Fibroblast of peridontal ligament (primary cell): ENCODE measurements around the gene PTGES3L.
A peak's percentile ranks its signal among the peaks of the same experiment; 100 is the strongest.

Source experiments
- DNase-seq: peaks from one replicate; pipeline ENCODE4 v3.0.0-alpha.2; 2010; ENCODE audit errors: extremely low read depth

The PTGES3L gene

DNA sequence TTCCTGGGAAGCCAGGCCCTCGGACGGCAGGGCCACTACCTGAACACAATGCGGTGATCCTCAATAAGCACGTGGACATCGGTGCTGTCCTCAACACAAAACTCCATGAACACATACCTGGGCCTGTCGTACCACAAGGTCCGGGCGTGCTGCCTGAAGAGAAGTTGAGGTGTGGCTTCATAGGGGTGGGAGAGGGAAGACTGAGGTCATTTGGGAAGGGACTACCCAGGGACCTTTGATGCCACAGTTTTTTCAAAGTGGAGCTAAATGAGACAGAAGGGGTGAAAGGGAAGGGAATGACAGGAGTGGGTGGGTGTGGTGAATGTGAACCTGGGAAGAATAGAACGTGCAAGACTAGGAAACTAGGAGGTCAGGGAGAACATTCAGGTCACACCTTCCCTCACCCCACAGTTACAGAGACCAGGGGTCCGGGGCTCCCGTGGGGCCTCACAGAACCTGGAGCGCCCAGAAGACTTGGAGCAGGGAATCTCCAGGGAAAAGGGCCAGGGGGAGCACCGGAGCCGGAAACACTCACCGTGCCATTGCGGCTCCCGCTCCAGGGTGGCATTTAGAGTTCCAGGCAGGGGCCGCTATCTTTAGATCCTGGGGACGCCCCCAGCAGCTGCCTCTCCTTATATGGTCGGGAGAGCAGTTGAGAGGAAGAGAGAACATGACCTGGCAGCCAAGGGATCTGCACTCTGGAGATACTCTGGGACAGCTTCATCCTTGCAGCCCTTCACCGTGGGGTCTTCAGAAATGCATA, at the start of gene PTGES3L:
TSS of gene PTGES3L (minus strand) at position 570 of the 763 bp plus-strand sequence. CDS start at position 543, 27 bp downstream.
- no peak for DNase-seq

DNA sequence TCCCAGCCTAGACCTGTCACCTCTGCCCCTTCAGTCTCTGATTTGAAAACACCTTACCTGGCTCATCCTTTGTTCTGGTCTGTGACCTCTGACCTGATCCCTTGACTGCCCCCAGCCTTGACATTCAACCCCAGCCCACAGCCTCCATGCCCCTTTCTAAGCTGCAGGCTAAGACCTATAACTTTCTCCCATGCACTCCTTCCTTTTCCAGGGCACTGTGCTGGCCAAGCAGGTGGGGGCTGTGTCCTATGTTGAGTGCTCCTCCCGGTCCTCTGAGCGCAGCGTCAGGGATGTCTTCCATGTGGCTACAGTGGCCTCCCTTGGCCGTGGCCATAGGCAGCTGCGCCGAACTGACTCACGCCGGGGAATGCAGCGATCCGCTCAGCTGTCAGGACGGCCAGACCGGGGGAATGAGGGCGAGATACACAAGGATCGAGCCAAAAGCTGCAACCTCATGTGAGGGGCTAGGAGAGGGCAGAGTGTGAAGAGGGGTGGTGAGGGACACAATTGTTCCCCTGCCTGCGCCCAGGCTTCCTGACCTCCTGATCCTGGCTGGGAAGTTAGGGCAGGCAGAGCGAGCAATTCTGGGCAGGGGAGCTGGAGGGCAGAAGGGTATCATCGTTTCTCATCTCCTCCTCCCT, 48.5 kb upstream of the PTGES3L start:
- DNase-seq, result no peak

DNA sequence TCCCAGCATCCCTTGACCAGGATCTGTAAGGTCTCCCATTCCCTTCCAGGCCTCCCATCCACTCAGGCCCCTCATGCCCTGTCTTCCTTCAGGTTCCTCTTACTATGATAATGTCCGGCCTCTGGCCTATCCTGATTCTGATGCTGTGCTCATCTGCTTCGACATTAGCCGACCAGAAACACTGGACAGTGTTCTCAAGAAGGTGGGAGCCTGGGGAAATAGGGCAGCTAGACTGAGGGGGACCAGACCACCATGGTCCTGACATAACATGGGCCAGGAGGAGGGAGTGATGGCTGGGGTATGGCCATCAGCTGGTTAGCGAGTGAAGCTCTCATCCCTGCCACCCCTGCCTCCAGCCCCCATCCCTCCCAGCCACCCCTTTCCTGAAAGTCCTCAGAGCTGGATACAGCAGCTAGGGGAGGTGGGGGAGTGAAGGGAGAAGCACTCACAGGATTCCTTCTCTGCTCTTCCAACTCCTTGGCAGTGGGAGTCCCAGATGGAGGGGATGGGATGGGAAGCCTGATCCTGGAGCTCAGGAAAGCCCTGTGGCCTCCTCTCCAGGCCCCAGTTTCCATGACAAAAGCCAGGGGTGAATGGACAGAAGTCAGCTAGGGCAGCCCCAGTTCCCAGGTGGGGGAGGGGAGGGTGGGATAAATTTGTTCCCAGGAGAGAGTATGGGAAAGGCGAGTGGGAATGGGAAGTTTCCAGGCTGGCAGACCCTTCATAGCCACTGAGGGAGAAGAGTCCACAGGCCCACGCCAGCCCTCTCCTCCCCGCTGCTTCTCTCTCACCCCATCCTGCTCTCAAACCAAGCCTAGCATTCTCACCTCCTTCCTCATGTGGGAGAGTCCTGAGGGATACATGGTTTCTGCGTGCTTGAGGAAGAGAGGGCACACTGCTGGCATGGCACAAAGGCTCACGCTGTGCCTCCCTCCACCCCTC, 47.5 kb upstream of the PTGES3L start:
- no peak for DNase-seq

DNA sequence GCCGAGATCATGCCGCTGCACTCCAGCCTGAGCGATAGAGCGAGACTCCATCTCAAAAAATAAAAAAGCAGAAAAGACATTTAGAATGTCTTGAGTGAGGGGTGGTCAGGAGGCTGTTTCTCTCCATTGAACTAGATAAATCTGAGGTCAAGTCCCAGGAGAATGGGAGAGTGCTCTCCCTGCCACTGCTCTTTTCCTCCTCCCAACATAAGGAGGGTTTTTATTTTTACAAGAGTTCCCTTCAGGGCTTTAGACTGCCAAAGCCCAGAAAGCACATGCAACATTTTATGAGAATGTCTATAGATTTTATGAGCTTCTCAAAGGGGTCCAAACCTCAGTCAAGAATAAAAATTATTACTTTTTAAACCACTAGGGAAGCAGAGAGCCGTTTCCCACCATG, 46.7 kb upstream of the PTGES3L start:
- DNase-seq, result no peak

DNA sequence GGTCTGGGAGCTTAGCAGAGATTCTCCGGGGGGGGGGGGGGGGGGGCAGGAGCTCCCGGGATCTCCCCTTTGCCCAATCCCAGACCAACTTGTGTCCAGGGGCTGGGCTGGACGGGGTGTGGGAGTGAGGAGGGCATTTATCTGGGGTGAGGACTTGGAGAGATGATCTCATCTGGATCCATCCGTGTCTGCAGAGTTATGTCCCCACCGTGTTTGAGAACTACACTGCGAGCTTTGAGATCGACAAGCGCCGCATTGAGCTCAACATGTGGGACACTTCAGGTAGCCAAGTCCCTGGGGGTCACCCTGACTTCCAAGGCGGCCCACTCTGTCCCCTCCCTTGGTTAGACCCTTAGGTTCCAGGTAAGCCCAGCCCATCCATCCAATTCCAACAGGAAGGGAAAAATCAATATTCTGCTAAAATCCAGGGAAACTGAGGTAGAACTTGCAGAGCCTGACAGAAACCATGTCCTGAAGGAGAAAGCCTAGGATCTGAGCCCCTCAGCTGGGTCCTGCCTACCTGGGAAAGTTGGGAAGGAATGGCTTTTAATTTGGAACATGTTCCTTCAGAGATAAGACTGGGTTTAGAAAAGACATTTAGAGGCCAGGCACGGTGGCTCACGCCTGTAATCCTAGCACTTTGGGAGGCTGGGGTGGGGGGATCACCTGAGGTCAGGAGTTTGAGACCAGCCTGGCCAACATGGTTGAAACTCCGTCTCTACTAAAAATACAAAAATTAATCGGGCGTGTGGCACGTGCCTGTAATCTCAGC, 46.1 kb upstream of the PTGES3L start:
- no peak for DNase-seq

DNA sequence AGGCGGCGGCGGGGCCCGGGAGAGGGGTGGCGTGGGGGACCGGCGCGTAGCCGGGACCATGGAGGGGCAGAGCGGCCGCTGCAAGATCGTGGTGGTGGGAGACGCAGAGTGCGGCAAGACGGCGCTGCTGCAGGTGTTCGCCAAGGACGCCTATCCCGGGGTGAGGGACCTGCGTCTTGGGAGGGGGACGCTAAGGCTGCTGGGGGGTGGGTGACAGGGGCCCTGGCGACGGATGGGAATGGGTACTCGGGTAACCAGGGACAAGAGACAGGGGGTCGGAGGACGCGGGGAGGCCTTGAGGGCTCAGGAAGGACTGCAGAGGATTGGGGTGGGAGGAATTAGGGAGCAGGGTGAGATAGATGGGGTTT, 45.4 kb upstream of the PTGES3L start:
- DNase-seq, result no peak

DNA sequence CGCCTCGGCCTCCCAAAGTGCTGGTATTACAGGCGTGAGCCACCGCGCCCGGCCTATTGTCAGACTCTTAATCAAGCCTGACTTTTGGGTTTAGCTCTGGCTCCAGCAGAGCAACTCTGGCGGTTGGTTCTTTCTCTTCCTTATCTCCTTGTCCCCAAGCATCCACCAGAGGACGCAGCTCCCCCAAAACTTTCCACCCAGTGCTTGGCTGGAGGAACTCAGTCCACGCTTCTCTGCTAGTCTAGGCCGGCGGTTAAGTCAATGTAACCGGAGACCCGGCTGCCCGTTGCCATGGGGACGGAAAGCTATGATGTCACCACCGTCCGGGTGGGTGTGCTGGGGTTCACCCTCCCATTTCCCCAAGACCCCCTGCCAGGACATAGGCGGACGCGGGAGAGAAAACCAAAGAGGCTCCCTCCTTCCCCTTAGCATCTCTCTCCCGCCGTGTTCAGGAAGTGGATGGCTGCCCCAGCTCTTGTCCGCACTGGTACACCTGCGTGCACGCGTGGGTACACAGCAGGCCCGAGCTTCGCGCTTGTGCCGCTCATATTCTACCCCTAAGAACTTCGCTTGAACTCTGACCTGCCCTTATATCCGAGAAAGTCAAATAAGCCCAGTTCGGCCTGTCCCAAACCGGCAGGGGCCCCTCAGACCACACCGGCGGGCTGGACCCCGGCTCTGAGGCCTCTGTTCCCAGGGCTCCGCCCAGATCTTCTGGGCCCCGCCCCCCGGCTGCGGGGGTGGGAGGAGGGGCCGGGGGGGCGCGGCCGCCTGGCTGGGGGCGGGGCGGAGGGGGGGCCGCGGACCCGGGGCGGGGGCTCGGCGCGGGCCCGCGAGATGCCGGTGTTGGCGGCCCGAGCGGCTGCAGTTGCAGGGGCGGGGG, 44.8 kb upstream of the PTGES3L start, which contains the start of gene RND2:
TSS of gene RND2 (plus strand) at position 825 of the 883 bp plus-strand sequence. CDS start 117 bp downstream, outside the sequence.
- DNase-seq, result peak; percentile 96

DNA sequence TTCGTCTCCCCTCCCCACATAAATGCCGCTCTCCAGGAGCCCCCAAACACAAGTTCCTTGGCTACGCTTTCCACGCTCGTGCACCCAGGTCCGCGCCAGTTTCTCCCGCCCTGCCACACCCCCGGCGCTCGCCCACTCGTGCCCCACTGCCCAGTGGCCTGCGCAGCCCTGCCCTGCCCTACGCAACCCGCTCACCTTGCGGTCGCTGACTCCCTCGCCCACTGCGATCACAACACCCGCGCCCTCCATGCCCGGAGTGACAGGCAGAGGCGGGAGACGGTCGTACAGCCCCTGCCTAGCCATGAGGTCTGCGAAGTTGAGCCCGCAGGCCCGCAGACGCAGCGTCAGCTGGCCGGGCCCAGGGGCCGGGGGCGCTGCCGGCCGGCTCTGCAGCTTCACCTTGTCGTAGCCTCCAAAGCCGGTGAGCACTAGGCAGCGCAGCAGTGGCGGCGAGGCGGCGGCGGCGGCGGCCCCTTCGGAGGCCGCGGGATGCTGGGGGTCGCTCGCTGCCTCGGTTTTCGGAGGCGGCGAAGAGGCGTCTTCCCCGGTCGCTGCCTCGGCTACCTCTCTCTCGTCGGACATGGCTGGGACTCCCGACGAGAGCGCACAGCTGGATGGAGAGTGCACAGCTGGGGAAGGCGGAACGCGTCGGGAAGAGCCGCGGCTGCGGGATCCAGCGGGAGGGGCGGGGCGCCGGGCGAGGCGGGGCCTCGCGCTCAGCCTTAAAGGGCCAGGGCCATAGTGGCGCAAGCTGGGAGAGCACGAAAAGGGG, 42.0 kb upstream of the PTGES3L start, which contains the start of gene VAT1:
TSS of gene VAT1 (minus strand) at position 645 of the 772 bp plus-strand sequence. CDS start at position 582, 63 bp downstream.
- DNase-seq, result peak; percentile 64

DNA sequence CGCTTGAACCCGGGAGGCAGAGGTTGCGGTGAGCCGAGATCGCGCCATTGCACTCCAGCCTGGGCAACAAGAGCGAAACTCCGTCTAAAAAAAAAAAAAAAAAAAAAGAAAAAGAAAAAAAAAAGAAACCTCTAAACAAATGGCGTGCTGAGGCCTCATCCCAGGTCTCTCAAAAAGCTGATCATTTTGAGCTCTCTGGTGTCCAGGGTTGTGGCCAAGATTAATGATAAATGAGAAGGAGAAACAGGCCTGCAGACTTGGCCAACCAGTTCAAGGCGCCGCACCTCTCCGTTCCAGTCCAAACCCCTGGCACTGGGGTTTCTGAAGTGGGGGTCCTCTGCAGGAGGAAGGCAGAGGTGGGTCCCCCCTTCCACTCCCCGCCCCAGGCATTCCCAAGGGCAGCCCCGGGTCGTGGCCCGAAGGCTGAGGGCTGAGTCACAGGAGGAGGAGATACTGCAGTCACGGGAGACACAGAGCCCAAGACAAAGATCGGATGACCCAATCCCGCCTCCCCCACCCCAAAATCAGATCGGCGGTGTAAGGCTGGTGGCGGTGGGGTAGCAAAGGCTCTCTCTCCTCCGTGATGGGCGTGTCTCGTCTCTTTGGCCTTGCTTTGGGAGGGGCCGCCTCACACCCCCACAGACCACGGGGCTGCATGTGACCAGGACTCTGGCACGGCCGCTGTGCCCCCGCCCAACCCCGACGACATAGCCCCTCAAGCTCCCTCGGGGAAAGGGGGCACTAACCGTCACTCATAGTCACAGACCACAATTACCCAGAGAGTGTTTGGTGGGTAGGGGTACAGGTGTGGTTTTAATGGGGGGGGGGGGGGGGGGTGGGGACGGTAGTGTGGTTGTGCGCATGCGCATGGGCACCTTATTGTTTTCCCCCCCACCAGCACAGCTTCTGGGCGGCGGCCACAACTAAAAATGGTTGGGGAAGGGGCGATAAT, 41.2 kb upstream of the PTGES3L start:
- peak; percentile 75 for DNase-seq

DNA sequence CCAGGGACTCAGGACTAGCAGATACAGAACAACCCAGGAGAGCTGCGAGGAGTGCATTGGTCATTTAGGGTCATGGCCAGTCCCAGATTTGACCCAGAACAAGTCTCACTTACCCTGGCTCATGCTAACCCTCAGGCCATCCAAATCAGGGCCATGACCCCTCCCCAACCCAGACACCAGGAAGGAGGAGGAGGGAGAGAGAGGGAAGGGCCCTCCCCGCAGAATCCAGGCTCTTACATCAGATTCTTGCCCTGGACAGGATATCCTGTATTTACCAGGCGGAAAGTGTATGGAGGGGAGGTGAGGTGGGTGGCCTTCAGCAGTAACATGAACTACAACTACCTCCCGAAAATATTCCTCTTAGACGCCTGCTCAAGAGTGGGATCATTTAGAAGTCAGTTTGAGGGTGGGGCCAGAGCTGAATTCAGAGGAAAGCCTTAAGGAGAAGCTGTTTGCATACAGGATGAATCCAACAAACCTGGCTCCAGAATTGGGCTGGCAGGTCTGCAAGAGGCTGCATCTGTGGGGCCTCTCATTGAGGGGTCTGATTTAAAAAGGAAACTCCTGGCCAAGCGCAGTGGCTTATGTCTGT, 40.2 kb upstream of the PTGES3L start:
- no peak for DNase-seq

DNA sequence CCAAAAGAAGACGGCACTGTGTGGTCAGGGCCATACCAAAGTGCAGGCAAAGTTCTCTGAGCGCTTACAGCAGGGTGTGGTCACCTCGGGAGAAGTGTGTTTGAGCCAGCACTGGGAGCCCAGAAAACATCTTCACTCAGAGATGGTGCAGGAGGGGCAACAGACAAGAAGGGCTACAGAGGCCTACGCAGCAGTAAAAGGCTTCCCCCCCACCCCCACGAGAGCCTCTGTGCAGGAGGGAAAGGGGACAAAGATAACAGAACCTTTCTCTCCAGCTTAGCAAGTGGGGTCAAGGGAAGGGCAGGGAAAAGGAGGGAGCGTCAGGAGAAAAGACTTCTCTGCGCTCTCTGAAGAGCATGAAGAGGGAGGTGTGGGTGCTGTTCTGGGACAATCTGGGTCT, 39.5 kb upstream of the PTGES3L start:
- no peak for DNase-seq

DNA sequence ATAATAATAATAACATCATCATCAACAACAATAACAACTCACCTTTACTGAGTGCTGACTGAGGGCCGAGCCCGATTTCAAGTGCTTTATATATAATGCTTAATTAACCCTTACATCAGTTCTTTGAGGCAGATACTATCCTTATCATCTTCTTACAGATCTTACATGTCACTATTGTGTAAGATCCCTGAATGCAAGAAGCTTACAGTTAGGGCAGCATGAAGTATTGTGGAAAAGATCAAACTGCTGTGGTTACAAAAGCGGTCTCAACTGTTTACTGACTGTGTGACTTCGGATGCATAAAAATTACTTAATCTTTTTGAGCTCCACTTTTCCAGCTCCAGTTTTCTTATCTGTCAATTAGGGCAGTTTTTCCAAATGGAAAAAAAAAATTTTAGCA, 39.1 kb upstream of the PTGES3L start:
- peak; percentile 49 for DNase-seq

DNA sequence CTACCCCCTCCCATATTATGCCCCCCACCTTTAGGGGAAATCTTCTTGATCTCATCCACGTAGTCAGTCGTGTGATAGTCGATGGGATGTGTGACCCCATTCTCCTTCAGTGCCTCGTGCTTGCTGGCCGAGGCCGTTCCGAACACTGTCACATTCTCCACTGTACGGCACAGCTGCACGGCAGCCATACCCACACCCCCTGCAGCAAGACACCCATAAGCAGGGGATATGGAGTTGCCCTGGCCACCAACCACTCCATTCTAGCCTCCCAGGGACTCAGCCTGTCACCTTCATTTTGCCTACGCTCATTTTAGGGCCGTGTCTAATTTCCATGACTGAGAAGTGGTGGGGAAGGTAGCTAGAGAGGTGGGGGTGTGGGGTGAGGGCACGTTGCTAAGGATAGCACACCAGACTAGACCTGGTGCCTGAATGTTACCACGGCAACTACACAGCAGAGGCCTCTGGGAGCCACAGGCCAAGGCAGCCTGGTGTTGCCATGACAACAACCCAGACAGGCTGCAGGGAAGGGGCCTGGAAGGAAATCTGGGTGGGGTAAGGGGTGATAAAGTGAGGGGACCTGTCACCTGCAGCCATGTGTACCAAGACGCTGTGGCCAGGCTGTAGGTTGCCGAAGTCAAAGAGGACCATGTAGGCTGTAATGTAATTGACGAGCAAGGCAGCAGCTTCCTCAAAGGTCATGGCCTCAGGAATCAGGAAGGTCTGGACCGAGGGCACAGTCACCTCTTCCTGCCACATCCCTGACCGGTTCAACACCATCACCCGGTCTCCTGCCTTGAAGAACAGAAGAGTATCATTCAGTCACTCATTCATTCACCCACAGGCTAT, 38.4 kb upstream of the PTGES3L start:
- no peak for DNase-seq

DNA sequence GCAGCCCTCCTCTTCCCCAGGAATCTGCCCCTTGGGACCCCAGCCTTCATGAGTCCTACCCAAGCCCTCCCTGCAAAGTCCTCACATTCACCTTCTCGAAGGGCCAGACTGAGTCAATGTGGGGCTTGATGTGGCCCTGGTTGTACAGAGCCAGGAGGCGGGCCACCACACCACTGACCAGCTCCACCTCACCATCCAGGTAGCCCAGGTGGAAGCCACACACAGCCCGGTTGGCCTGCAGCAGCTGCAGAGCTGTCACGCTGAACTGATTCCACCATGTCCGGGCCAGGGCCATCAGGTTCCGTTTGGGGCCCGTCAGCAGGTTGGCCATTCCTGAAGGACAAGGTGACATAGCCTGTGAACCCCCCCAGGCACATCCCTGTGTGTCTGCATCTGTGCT, 36.3 kb upstream of the PTGES3L start:
- DNase-seq, result no peak

DNA sequence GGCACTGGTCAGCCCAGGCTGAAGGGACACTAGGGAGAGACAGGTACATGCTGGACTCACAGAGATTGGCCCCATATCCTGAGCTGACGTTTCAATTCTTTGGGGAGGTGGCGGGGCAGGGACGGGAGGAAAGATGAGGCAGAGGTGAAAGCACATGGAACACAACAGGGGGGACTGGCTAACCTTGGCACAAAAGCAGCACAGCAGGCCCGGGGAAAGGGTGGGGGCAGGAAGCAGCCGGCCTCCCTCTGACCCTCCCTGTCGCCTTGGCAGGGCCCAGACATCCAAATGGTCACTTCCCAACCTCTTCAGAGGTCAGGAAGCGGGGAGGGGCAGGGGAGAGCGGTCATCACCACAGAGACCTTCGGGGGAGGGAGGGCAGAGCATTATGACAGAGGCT, 35.7 kb upstream of the PTGES3L start:
- DNase-seq, result no peak

DNA sequence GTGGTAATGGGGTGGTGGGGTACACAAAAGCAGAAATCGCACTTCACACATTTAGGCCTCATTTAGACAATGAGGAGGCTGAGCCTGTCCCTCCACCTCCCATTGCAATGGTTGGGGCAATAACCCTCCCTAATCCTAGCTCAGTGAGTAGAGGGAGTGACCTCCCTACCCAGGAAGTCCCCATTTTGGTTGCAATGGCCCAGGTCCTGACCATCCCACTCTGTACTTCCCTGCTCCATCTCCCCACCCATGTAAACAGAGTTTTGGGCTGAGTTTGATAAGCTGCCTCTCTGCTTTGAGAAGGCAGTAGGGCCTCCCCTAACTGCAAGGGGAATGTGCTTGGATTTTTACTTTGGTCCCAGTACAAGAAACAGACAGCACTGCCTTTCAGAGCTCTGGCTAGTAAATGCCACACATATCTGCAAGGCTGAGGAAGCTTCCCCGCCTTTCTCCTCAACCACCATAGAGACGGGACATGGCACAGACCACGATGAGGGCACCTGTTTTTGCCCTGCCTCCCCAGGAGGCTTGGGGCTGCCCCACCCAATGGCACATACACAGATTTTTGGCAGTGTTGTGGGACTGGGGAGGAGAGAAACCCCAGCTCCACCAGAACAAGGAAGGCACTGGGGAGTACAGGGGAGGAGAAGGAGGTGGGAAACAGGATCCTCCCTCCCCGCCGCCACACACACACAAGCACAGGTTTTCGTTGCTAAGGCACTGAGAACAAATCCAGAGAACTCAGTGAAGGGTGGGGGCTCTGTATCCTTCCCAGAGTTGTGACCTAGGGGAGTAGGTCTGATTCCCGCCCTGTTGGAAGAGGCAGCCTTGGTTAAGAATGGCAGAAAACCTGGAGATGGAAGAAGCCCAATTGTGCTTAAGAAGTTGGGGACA, 35.0 kb upstream of the PTGES3L start:
- DNase-seq, result no peak
